ENCODE measurements around the gene EMSY.

EMSY gene

GRCh38 chr11:76554767-76555166 lies 109.9 kb downstream of the EMSY start:
- no peak for DNase-seq (ENCODE audit: low read depth)
- no peak overlapping the region for H3K4me3 ChIP-seq (ENCODE audit: low read depth, low read length)
- no peak for TF ChIP-seq CTCF (IDR thresholded peaks at IDR 0.05; ENCODE audit: low read depth, low read length, missing control alignments)

GRCh38 chr11:76557466-76557865 lies 112.6 kb downstream of the EMSY start:
- TF ChIP-seq CTCF (IDR thresholded peaks at IDR 0.05; ENCODE audit: low read depth, low read length, missing control alignments), result no peak
- DNase-seq (ENCODE audit: low read depth), result no peak
- H3K4me3 ChIP-seq (ENCODE audit: low read depth, low read length), result no peak overlapping the region

GRCh38 chr11:76558473-76558872 lies 113.7 kb downstream of the EMSY start:
- H3K4me3 ChIP-seq (ENCODE audit: low read depth, low read length), result no peak overlapping the region
- no peak for DNase-seq (ENCODE audit: low read depth)
- TF ChIP-seq CTCF (IDR thresholded peaks at IDR 0.05; ENCODE audit: low read depth, low read length, missing control alignments), result no peak

GRCh38 chr11:76558891-76559290 lies 114.1 kb downstream of the EMSY start:
- no peak for DNase-seq (ENCODE audit: low read depth)
- H3K4me3 ChIP-seq (ENCODE audit: low read depth, low read length), result no peak overlapping the region
- TF ChIP-seq CTCF (IDR thresholded peaks at IDR 0.05; ENCODE audit: low read depth, low read length, missing control alignments), result no peak

- no peak for DNase-seq (ENCODE audit: low read depth)
- H3K4me3 ChIP-seq (ENCODE audit: low read depth, low read length), result no peak overlapping the region
- no peak for TF ChIP-seq CTCF (IDR thresholded peaks at IDR 0.05; ENCODE audit: low read depth, low read length, missing control alignments)
Observed at GRCh38 chr11:76559346-76559745, 114.5 kb downstream of the EMSY start.

GRCh38 chr11:76560219-76560618 lies 115.4 kb downstream of the EMSY start:
- no peak for TF ChIP-seq CTCF (IDR thresholded peaks at IDR 0.05; ENCODE audit: low read depth, low read length, missing control alignments)
- DNase-seq (ENCODE audit: low read depth), result no peak
- no peak overlapping the region for H3K4me3 ChIP-seq (ENCODE audit: low read depth, low read length)

GRCh38 chr11:76561245-76561644 lies 116.4 kb downstream of the EMSY start:
- TF ChIP-seq CTCF (IDR thresholded peaks at IDR 0.05; ENCODE audit: low read depth, low read length, missing control alignments), result no peak
- no peak overlapping the region for H3K4me3 ChIP-seq (ENCODE audit: low read depth, low read length)
- no peak for DNase-seq (ENCODE audit: low read depth)

All from GM12864 (cell line).